ENCODE measurements around the gene NYAP1.
A peak's percentile ranks its signal among the peaks of the same experiment; 100 is the strongest.

NYAP1 gene

DNA sequence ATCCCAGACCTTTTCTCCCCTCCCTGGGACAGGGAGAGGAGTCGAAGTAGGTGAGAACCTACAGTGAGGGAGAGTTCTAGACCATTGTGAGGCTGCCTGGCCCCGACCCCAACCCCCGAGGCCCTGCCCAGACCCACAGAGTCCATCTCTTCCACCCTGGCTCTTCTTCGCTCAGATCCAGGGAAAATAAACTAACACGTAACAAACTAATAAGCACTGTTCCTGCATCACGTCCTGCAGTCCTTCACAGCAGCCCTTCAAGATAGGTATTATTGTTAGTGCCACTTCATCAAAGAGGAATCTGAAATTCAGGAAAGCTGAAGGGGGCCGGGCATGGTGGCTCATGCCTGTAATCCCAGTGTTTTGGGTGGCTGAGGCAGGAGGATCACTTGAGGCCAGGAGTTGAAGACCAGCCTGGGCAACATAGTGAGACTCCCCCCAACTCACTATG is 19.5 kb upstream of the NYAP1 start, which contains the start of gene SPACDR:
Gene SPACDR (minus strand): TSS at position 51 of the 451 bp plus-strand sequence. CDS start 235 bp downstream, outside the sequence.
- no peak for DNase-seq

DNA sequence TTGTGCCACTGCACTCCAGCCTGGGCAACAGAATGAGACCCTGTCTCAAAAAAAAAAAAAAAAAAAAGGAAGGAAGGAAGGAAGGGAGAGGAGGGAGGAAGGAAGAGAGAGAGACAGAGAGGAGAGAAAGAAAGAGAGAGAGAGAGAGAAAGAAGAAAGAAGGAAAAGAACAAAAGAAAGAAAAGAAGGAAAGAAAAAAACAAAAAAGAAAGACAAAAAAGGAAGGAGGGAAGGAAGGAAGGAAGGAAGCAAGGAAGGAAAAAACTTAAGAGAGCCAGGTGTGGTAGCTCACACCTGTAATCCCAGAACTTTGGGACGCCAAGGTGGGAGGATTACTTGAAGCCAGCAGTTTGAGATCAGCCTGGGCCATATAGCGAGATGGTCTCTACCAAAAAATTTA is 18.9 kb upstream of the NYAP1 start:
- no peak for DNase-seq

DNA sequence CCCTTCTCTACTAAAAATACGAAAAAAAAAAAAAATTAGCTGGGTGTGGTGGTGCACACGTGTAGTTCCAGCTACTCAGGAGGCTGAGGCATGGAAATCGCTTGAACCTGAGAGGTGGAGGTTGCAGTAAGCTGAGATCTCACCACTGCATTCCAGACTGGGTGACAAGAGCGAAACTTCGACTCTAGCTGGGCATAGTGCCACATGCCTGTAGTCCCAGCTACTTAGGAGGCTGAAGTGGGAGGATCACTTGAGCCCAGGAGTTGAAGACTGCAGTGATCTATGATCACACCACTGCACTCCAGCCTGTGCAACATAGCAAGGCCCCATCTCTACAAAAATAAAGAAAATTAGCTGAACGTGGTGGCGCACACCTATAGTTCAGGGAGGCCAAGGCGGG is 18.4 kb upstream of the NYAP1 start:
- no peak for DNase-seq

DNA sequence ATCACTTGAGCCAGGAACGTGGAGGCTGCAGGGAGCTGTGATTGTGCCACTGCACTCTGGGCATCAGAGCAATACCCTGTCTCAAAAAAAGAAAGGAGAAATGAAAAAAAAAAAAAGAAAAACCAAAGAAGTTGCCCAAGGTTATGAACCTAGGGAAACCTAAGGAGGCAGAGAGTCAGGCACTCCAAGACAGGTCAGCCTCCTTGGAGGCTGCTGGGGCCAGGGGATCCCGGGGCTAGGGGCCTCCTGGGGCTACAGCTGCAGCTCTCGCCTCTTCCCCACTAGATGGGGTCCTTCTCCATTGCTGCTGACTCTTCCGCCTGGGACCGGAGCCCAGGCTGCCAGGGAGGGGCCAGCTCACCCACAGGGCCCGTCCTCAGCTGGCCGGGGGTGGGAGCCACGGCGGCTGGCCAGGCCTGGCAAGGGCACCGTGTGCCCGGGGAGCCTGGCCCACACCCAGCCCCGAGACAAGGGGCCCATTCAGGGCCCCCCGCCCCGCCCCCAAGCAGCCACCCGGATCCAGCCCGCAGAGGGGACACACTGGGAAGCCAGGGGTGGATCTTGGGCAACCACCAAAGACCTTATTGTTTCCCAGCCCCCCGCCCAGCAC is 17.9 kb upstream of the NYAP1 start:
- no peak for DNase-seq

DNA sequence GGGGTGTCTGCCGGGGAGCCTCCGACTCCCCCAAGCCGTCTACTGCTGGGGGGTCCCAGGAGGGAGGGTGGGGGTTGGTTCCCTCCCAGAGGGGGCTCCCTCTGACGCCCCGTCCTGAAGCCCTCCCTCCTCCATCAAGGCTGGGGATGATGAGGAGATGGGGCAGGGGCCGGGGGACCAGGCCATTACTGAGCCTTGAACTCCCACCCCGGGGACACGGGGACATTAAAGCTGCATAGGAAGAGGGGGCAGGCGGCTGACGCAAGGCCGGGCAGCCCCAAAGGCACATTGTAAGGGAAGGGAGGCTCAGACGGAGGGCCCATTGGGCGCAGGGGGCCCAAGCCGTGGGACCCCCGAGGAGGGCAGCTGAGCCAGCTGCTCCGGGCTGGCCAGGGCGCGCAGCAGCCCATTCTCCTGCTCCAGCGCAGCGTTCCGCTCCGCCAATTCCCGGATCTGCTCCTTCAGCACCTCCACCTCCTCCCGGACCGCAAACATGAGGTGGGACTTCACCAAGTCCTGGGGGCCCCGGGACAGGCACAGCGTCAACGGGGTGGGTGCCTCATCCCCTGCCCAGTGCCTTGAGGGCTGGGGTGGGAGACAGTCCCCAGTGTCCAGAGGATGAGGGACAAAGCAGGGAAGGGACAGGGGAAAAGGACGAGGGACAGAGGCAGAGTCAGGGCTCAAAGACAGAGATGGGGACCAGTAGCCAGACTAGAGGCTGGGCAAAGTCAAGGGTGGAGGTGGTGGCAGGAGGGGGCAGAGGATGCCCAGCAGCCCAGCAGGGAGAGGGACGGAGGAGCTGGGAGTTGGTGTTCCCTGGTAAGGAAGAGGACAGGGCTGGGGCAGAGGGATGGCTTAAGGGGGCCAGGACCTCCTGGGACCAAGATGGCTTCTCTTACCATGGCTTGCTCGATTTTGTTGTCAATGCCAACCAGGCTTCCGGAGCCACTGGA is 16.8 kb upstream of the NYAP1 start:
- no peak for DNase-seq

DNA sequence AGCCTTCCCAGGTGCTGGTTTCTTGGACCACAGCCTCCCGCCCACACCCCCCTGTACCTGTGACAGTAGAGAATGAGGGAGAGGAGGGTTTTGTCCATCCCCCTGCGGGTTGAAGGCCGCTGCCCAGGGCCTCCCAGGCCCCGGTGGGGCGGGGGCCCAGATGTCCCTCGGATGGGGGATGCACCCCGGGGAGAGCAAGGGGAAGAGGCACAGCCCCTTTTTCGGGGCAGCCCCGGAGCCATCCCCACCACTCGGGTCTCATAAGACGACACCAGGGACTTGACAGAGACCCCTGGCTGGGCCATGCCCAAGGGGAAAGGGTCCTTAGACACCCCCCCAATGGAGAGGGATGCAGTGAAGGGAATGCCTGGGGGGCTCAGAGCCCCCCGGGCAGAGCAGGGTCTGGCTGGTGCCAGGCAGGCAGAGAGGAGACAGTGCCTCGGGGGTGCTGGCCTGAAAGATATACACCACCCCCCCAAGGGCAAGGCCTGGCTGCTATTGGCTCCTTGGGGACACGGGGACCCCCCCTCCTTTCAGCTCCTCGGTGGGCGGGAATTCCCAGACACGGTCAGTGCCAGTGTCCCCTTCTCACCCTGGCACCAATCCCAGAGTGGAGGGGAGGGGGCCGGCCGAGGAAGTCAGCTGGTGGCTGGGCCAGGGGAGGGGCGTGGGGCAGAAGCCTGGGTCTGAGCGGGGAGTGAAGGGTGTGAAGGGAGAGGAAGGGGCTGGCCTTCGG is 15.9 kb upstream of the NYAP1 start:
- no peak for DNase-seq

DNA sequence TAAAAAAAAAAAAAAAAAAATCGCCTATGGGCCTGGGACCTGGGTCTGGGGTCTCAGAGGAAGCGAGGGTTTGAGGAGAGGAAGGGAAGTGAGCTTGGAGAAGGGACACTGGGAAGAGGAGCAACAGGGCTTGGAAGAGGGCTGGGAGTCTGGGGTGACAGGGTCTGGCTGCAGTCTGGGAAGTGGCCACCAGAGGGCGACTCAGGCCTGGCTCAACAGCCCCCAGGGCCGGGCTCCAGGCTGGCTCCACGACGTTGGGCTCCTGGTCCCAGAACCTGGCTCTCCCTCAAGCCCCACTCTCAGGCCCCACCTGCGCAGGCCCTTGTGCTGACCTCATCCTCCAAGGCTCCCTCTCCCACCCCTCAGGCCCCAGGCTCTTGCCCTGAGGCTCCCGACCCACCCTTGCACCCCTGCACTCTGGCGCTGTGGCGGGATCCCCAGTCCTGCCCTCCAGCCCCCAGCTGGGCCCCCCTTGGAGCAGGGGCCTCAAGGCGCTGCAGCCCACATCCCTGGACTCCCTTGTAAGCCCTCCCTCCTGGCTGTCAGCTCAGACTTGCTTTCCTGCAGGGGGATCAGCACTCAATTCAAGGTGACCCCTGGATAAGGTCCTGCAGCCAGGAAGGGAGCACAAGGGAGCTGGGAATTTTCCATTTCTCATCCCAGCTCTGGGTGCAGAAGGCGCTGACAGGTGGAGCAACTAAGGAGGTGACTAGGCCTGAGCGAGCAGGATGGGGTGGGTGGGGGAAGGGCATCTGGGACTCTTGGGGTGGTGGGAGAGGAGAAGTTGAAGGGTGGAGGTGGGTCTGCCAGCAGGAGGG is 14.3 kb upstream of the NYAP1 start:
- DNase-seq: peak; percentile 88 to 91

DNA sequence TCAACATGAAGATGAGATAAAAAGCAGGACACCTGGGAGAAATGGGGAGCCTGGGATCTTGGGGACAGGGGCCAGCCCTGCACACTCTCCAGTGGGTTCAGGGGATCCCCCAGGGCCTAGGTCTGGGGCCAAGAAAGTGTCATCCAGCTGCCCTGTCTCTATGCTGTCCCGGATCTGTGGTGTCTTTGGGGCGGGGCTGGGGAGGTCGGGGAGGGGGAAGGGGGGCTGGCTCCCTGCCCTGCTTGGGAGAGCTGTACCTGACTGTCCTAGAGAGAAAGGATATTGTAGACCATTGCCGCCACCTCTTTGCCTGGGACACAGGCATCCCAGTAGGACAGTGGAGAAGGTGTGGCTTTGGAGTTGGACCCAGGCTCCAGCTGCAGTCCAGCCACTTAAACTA is 12.7 kb upstream of the NYAP1 start:
- DNase-seq: no peak

DNA sequence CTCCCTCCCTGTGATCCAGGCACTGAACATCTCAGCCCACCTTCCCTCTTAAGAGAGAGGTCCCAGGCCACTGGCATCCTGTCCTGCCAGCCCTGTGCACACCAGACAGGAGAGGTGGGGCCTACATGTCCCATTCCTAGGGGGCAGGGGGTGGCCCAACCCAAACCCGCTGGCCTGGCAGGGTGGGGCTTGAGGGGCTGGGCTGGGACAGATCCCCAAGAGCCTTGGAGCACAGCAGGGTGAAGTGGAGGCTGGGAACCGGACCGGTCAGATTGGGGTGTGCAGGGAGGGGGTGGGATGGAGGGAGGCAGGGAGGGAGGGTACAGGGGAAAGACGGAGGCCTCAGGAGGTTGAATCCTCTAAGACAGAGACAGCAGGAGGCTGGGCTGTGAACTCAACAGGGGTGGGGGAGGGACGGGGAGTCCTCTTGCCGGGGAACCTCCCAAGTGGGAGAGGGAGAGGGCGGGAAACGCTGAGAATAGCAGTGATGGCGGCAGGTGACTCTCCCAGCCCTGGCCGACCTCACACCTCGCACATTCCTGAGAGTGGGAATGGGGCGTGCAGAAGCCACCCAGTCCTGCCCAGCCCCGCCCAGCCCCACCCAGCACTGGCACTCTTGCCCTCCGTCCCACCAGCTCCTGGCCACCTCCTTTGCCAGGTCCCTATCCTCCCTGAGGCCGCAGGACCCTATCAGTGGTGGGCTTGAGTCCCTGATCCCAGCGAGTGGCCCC is 11.4 kb upstream of the NYAP1 start:
- DNase-seq: no peak

DNA sequence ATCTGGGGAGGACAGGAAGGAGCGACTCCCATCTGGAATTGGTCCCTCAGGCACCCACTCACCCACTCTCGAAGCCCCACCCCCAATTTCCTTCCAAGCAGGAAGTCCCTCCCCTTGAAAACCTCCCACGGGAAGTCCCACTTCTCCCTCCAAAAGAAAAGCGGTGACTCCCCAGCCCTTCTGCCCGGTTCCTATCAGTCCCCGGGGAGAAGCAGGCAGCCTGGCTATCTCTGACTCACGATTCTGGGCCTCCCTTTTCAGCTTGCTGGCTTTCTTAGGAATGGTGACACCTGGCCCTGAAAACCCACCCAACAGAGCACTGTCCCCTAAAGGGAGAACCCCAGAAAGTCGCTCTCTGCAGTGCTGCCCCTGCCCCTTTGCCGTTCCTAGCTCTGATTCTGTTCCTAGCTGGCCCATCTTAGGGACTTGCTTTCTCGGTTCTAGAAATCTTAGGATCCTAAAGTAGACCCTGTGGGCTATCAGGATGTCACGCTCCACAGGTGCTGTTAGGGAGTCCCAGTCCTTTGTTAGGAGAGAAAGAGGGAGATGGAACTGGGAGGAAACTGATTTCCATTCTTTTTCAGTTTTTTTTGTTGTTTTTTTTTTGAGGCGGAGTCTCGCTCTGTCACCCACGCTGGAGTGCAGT is 10.8 kb upstream of the NYAP1 start:
- DNase-seq: no peak

DNA sequence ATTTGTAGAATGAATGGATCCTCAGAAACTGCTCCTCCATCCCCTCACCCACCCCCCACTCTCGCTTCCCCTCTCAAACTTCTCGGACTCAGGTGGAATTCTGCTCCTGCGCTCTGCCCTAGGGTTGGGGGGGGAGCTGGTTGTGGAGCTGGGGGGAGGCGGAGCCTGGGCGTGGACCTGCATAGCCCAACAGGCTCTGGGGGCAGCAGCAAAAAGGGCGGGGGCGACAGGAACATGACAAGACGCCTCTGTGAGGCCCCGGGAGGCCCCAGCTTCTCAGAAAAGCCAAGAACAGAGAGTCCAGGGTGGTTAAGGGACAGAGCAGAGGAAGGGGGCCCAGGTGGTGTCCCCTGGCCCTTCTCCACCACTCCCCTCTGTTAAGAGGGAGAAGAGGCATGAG is 8.2 kb upstream of the NYAP1 start:
- DNase-seq: no peak

DNA sequence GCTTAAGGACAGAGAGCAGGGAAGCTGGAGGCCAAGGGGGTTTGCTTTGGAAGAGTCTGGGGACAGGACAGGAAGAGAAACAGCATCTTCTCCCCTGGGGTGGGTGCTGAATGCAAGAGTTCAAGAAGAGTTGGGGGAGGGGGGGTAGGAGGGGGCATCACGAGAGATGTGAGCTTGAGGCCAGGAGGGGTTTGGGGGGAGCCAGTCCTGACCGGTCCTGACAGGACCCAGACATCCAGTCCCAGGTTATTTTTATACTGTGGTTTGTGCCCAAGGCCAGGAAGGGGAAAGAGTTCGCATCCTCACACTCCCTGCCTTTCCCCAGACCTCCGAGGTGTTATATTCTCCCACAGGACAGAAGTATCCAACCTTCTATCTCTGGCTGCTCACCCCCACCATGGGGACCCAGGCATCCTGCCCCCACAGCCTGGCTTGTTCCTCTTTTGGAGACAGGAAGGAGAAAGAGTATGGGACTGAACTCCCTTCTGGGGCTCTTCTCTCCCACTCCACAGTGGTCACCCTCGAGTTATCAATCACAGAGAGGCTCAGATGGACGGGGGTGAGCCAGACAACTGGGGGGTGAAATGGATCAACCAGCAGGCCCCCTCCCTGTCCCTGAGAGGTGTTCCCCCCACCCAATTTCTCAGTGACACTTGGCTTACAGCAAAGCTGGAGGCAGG is 7.5 kb upstream of the NYAP1 start:
- DNase-seq: no peak

DNA sequence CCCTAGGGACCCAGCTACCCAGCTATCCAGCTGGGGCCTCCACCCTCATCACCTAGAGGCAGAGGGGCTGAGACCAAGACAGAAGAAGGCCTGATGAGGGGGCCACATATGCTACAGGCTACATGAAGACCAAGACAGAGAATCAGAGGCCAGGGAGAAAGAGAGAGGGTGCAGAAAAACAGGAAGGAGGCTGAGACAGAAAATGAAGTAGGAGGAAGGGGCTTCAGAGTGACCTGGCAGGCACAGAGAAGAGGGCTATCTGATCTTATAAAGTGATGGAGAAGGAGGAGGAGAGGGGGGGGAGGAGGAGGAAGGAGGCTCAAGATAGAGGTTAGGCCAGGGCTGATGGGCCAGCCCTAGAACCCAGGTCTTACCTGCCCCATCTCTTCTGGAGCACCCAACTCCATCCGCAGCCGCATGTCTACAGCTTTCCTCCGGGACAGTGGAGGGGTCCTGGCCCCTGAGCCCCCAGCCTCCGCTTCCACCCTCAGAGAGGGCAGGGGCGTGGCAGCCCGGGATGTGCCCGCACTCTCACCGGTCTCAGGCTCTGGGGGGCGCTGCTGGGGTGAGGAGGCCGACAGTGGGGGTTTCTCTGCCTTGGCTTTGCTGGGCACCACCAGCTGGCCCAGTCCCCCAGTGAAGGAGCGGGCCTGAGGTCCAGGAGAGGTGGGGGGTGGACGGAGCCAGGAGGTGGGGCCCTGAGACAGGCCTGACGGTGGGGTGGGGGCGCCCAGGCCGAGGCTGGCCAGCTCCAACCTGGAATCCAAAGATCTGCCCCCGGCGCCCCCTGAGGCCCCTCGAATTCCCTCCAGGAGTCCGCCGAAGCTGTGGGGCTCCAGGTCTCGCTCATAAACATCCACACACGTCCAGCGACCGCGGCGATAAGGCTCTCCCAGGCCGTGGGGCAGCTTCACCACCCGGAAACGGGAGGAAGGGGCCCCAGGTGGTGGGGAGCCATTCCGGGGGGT is 6.5 kb upstream of the NYAP1 start:
- peak; percentile 37 to 42 for DNase-seq

DNA sequence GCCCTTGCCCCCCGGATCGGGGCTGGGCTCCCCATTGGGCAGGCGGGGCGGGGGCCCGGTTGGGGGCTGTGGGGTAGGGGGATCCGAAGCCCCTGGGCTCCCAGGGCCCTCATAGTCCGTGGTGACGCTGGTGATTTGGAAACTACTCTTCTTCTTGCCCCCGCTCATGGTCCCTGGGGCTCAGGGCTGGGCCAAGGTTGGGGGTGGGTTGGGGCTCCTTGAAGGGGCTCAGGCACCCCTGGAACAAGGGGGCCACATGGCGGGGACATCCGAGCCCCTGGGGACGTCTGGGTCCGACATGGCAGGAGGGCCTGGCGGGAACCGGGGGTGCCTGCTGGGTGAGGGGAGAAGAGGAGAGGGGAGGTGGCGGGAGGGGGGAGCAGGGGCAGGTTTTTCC is 5.9 kb upstream of the NYAP1 start:
- DNase-seq: no peak

DNA sequence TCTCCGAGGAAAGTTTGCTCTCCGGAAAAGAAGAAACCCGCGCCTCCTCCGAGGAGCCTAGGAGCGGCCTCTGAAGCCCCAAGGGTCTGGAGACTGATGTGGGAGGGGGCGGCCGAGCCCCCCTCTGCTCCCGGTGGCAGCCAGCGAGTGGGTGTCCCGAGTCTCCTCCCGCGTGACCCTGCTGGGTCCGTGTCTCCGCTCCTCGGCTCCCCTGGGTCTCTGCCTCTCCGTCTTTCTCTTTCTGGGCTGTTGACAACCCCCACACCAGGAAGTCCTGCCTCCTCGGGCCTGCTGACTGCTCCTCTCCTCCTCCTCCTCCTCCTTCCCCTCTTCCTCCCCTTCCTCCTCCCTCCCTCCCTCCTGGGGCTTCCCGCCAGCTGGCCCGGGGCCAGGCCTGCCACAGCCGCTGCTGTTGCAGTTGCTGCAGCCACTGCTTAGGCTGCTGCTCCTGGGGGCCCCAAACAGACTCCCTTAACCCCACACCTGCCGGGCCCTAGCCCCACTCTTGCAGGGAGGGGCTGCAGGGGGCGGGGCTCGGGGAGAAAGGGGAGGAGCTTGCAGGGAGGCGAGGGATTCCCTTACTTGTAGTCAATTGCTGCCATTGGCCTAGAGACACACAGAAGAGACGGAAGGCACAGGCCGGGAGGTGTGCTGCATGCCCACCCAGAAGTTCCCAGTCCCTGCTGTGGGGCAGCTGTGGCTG is 4.6 kb upstream of the NYAP1 start, which contains the start of gene TSC22D4:
Gene TSC22D4 (minus strand): TSS at position 257 of the 703 bp plus-strand sequence. CDS start 1,176 bp downstream, outside the sequence.
- DNase-seq: peak; percentile 86 to 87

DNA sequence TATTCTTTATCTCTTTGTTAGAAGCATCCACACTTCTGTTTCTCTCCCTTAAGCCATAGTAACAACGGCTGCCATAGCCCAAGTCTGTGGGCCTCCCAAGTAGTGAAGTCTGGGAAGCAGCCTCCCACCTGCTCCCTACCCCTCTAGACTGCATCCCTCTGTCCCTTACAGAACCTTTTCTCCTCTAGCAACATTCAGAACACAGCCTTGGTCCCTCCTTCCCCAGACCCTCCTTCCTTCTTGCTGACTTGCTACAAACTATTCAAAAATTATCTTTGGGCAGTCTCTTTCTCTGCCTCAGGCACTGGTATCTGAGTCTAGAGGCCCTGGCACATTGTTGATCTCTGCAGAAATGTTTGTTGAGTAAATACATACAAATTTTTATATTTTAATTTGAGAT is 2.3 kb upstream of the NYAP1 start:
- DNase-seq: no peak

DNA sequence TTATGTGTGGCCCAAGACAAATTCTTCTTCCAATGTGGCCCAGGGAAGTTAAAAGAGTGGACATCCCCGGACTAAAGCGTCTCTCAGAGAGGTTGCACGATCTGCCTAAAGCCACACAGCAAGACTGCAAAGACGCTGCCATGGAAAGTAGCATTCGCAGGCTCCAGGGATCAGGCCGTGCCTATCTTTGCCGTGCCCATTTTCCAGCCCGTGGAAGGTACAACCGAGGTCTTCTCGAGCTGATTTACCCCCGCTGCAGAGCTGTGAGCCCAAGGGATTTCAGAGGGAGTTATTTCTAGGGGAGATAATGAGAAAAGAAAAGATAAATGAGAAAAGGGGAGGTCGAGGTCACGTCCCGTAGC is 1.0 kb upstream of the NYAP1 start:
- no peak for DNase-seq

DNA sequence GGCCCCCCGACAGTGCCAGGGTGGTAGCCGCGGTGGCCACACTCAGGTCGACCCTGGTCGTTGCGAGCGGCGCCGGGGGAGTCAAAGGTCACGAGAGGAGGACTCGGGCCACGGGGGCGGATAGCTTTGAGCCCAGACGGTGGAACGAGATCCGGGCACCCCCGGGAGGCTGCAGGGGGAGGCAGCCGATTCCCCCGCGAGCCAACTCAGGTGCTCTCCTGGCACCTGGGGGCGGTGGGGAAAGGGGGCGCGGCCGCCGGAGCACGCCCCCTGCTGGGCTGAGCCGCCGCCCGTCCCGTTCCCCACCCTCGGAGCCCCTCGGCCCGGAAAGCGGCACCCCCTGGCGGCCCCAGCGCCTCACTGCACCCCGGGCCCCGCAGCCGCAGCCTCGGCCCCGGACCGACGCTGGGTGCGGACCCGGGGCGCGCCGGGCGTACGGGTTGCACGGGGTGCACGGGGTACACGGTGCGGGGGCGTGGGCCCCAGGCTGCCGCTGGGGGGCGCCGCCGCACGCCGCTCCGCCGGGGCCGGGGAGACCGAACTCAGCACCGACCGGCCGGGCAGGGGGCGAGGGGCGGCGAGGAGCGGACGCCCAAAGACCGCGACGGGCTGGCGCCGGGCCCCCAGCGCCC is 521 bp upstream of the NYAP1 start:
- DNase-seq: peak; percentile 82 to 89

All from stimulated activated CD4-positive, alpha-beta T cell treated with anti-CD3 and anti-CD28 coated beads, Interleukin-2, amount 100 ng/mL, for 48 hours (primary cell).